ENCODE measurements around the gene ANK3. TPM values are rescaled to one million over a fixed set of nuclear protein-coding genes. Genes with fewer than 3 reads are reported as not detected.

ANK3 gene
- total RNA-seq, 4 donors from 2014 or later: 118 to 161 (median 151) TPM

DNA sequence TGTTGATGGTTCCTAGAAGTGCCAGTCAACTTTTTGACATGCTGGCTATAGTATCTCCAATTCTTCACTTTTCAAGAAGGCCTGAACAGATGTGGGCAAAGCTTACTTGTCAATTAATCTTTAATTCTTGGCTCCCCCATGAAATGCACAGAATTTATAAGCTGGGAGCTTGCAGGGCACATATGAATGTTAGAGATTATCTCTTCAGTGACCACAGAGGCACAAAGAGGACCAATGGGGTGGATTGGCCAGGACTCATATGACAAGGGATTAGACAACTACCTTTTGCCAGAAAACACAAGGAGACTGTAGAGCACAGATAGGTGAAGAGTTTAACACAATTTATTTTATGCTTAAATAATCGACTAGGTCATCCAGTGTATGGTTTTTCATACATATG lies 361.6 kb downstream of the ANK3 start:
- Histone ChIP-seq H3K4me1 (no peaks in the 10 kb centered on the region), H3K9me3 (no peaks in the 10 kb centered on the region), H3K27me3 (no peaks in the 10 kb centered on the region), H3K36me3 (no peaks in the 10 kb centered on the region), H3K4me3 (no peak overlapping the region), H3K27ac (no peak overlapping the region)
- TF ChIP-seq, protein P1, sequence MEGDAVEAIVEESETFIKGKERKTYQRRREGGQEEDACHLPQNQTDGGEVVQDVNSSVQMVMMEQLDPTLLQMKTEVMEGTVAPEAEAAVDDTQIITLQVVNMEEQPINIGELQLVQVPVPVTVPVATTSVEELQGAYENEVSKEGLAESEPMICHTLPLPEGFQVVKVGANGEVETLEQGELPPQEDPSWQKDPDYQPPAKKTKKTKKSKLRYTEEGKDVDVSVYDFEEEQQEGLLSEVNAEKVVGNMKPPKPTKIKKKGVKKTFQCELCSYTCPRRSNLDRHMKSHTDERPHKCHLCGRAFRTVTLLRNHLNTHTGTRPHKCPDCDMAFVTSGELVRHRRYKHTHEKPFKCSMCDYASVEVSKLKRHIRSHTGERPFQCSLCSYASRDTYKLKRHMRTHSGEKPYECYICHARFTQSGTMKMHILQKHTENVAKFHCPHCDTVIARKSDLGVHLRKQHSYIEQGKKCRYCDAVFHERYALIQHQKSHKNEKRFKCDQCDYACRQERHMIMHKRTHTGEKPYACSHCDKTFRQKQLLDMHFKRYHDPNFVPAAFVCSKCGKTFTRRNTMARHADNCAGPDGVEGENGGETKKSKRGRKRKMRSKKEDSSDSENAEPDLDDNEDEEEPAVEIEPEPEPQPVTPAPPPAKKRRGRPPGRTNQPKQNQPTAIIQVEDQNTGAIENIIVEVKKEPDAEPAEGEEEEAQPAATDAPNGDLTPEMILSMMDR (IDR thresholded peaks at IDR 0.05): no peak
- TF ChIP-seq POLR2A (IDR thresholded peaks at IDR 0.05): no peak
- no peak for DNase-seq

DNA sequence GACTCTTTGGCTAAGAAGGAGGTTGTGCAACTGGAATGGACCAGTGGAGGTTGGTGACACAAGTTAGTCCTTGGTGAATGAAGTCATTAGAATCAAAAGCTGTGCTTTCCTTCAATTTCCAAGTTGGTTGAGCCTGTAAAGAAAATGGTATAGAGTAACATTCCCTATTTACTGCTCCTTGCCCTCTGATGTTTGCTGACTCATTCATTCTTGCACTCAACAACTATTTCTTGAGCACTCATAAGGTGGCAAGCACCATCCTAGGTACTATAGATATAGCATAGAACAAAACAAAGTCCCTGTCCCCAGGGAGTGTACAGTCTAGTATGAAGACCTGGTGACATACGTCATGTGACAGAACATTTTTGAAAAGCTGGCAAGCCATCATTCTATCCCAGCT lies 364.4 kb downstream of the ANK3 start:
- DNase-seq: no peak
- Histone ChIP-seq H3K27ac (no peak overlapping the region), H3K4me3 (no peak overlapping the region), H3K4me1 (no peaks in the 10 kb centered on the region), H3K9me3 (no peaks in the 10 kb centered on the region), H3K36me3 (no peaks in the 10 kb centered on the region), H3K27me3 (no peaks in the 10 kb centered on the region)
- TF ChIP-seq, protein P1 (IDR thresholded peaks at IDR 0.05): no peak
- TF ChIP-seq POLR2A (IDR thresholded peaks at IDR 0.05): no peak

DNA sequence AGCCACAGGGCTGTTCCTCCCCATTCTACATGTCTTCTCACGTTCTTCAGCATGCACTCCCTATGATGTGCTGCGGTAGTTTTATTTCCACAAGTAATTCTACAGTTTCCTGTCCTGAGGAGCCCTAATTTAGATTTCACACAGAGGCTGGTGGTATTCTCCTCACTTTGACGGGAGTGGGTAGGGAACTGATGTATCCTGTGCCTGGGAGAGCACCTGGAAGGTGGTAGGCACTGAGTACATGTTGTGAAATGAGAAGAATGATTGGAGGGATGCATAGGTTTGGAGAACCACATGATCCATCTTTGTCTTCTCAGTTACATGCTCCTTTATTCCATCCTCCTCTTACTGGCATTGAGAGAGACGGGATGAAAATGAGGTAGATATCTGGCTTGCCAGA lies 365.2 kb downstream of the ANK3 start:
- DNase-seq: no peak
- Histone ChIP-seq H3K4me1 (no peaks in the 10 kb centered on the region), H3K9me3 (no peaks in the 10 kb centered on the region), H3K27ac (no peak overlapping the region), H3K27me3 (no peaks in the 10 kb centered on the region), H3K4me3 (no peak overlapping the region), H3K36me3 (no peaks in the 10 kb centered on the region)
- TF ChIP-seq POLR2A (IDR thresholded peaks at IDR 0.05): no peak
- TF ChIP-seq, protein P1 (IDR thresholded peaks at IDR 0.05): no peak

DNA sequence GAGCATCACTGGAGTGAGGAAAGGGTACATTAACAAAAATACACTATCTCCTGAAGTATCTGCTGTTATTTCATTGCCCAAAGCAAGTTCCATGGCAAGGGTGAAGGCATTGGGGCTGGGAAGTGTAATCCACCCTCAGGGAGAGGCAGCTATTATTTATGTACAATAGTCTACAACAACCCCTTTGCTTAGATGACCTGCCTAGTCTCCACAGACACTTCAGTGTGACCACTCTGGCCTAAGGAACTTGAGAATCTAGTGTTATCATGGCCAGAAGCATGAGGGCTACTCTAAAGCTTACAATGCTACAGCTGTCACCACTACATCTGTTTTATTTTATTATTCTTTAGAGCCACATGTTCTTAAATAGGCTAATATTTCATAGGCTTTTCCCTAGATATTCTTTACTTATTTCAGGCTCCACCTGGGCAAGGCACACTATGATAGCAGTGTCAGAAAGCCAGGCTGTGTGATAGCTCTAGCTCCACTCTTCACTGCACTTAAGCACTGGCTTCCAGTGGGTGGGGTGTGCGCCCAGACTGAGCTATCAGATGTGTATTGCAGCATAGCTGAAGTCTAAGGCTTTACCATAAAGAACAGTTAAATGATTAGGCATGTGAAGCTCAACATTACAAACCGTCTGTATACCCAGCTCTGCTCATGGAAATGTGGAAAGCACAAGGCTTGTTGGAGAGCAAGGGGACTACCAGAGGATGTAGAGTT lies 366.4 kb downstream of the ANK3 start:
- H3K9me3 ChIP-seq: no peaks in the 10 kb centered on the region
- no peak for DNase-seq
- H3K36me3 ChIP-seq: no peaks in the 10 kb centered on the region
- no peak overlapping the region for H3K4me3 ChIP-seq
- H3K27ac ChIP-seq: no peak overlapping the region
- TF ChIP-seq, protein P1 (IDR thresholded peaks at IDR 0.05): no peak
- no peak for TF ChIP-seq POLR2A (IDR thresholded peaks at IDR 0.05)
- H3K27me3 ChIP-seq: no peaks in the 10 kb centered on the region
- no peaks in the 10 kb centered on the region for H3K4me1 ChIP-seq

DNA sequence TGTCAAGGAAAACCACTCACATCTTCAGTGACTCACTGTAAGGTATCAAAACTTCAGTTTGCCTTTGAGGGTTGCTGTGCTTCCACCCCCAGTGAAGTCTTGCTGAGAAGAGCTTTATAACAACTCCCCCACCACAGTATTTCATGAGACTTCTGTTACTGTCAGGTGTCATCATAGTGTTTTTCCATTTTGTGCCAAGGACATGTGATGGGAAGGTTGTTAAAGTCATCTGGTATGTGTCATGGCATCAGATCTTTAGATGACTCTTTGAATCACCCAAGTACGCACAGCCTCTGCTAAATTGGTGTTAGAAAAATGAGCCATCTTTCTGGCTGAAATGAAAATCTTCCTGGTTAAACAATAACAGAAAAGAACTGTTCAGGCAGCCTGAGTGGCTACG lies 368.3 kb downstream of the ANK3 start:
- Histone ChIP-seq H3K27ac (no peak overlapping the region), H3K4me3 (no peak overlapping the region), H3K36me3 (no peaks in the 10 kb centered on the region), H3K4me1 (no peaks in the 10 kb centered on the region), H3K27me3 (no peaks in the 10 kb centered on the region), H3K9me3 (no peaks in the 10 kb centered on the region)
- TF ChIP-seq POLR2A (IDR thresholded peaks at IDR 0.05): no peak
- TF ChIP-seq, protein P1 (IDR thresholded peaks at IDR 0.05): no peak
- no peak for DNase-seq
